ENCODE data around the gene ATXN2L. TPM values are rescaled to one million over a fixed set of nuclear protein-coding genes. Genes with fewer than 3 reads are reported as not detected.

ATXN2L gene
- total RNA-seq, 1 experiment from 2014 or later: 82.0 TPM

Small RNA genes within 50 kb of the gene (small RNA-seq; reads per million reads assigned to genes)
- gene RF00416: 0 reads per million in 2 experiments

Other genes starting within 250 kb of the ATXN2L start
- gene SULT1A2, start 225.9 kb upstream of the ATXN2L start, total RNA-seq (2014; rRNA removed; shearing (Covaris generic)): 0.29 and 0.67 TPM in 2 replicates
- gene SULT1A1, start 213.0 kb upstream of the ATXN2L start, total RNA-seq (2014; rRNA removed; shearing (Covaris generic)): 14.2 and 18.4 TPM in 2 replicates
- gene NPIPB8, start 184.9 kb upstream of the ATXN2L start, total RNA-seq (2014; rRNA removed; shearing (Covaris generic)): not detected in 2 replicates
- 159 and 242 TPM in 2 replicates for gene EIF3C, start 111.5 kb upstream of the ATXN2L start, total RNA-seq (2014; rRNA removed; shearing (Covaris generic))
- 3.7 and 4.6 TPM in 2 replicates for gene NPIPB9, start 71.2 kb upstream of the ATXN2L start, total RNA-seq (2014; rRNA removed; shearing (Covaris generic))
- 231 and 245 TPM in 2 replicates for gene TUFM, start 23.3 kb downstream of the ATXN2L start, total RNA-seq (2014; rRNA removed; shearing (Covaris generic))
- gene SH2B1, start 40.8 kb downstream of the ATXN2L start, total RNA-seq (2014; rRNA removed; shearing (Covaris generic)): 16.2 and 16.8 TPM in 2 replicates
- gene ATP2A1, start 55.5 kb downstream of the ATXN2L start, total RNA-seq (2014; rRNA removed; shearing (Covaris generic)): 1.3 and 2.4 TPM in 2 replicates
- 7.6 and 9.7 TPM in 2 replicates for gene RABEP2, start 102.2 kb downstream of the ATXN2L start, total RNA-seq (2014; rRNA removed; shearing (Covaris generic))
- not detected in 2 replicates for gene CD19, start 109.0 kb downstream of the ATXN2L start, total RNA-seq (2014; rRNA removed; shearing (Covaris generic))
- gene NFATC2IP, start 127.9 kb downstream of the ATXN2L start, total RNA-seq (2014; rRNA removed; shearing (Covaris generic)): 26.0 and 28.6 TPM in 2 replicates
- 51.2 and 67.7 TPM in 2 replicates for gene SPNS1, start 151.8 kb downstream of the ATXN2L start, total RNA-seq (2014; rRNA removed; shearing (Covaris generic))
- gene LAT, start 162.1 kb downstream of the ATXN2L start, total RNA-seq (2014; rRNA removed; shearing (Covaris generic)): 1.9 TPM in 2 replicates